Nephron progenitor cell (in vitro differentiated cells): ENCODE results near the gene ELMO3.

Source experiments
- DNase-seq: peaks from one replicate; pipeline ENCODE4 v3.0.0; 2021
- H3K27ac Mint-ChIP-seq: 2 replicates; pipeline ENCODE4 v1.8.0; 2021; ENCODE audit warnings: mild to moderate bottlenecking, moderate library complexity, mixed read lengths
- H3K27me3 Mint-ChIP-seq: 2 replicates; pipeline ENCODE4 v1.8.0; 2021; ENCODE audit warnings: mild to moderate bottlenecking, low read depth, mixed read lengths; ENCODE audit not compliant: poor library complexity
- H3K36me3 Mint-ChIP-seq: 2 replicates; pipeline ENCODE4 v1.8.0; 2021; ENCODE audit warnings: low read depth, mixed read lengths
- H3K4me1 Mint-ChIP-seq: 2 replicates; pipeline ENCODE4 v1.8.0; 2021; ENCODE audit warnings: mixed read lengths
- H3K4me3 Mint-ChIP-seq: 2 replicates; pipeline ENCODE4 v1.8.0; 2021; ENCODE audit warnings: mild to moderate bottlenecking, moderate library complexity, mixed read lengths
- H3K9me3 Mint-ChIP-seq: 2 replicates; pipeline ENCODE4 v1.8.0; 2021; ENCODE audit warnings: mild to moderate bottlenecking, moderate library complexity, mixed read lengths
- TF ChIP-seq, protein P1 (sequence below): fragments of 200-600 bp; sonication (generic); IDR thresholded peaks from 2 replicates; pipeline ENCODE4 v1.5.0; 2021; ENCODE audit warnings: antibody characterized with exemption

The ELMO3 gene

DNA sequence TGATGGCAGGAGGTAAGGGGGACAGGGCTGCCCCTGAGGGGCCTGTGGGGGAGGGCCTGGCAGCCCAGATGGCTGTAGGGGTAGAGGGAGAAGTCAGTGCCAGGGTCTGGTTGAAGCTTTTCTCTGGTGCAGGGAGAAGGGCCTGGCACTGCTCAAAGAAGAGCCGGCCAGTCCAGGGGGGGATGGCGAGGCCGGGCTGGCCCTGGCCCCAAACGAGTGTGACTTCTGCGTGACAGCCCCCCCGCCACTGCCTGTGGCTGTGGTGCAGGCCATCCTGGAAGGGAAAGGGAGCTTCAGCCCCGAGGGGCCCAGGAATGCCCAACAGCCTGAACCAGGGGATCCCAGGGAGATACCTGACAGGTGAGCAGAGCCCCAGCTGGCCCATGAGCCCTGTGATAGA, 31.3 kb upstream of the ELMO3 start:
- no peak for DNase-seq
- H3K36me3 Mint-ChIP-seq: no peaks in the 10 kb centered on the region
- peaks cover 92% of the 10 kb centered on the region for H3K27me3 Mint-ChIP-seq
- H3K4me3 Mint-ChIP-seq: no peak overlapping the region
- peaks cover 28% of the 10 kb centered on the region for H3K4me1 Mint-ChIP-seq
- TF ChIP-seq, protein P1, sequence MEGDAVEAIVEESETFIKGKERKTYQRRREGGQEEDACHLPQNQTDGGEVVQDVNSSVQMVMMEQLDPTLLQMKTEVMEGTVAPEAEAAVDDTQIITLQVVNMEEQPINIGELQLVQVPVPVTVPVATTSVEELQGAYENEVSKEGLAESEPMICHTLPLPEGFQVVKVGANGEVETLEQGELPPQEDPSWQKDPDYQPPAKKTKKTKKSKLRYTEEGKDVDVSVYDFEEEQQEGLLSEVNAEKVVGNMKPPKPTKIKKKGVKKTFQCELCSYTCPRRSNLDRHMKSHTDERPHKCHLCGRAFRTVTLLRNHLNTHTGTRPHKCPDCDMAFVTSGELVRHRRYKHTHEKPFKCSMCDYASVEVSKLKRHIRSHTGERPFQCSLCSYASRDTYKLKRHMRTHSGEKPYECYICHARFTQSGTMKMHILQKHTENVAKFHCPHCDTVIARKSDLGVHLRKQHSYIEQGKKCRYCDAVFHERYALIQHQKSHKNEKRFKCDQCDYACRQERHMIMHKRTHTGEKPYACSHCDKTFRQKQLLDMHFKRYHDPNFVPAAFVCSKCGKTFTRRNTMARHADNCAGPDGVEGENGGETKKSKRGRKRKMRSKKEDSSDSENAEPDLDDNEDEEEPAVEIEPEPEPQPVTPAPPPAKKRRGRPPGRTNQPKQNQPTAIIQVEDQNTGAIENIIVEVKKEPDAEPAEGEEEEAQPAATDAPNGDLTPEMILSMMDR: no peak
- no peaks in the 10 kb centered on the region for H3K9me3 Mint-ChIP-seq
- no peak overlapping the region for H3K27ac Mint-ChIP-seq

DNA sequence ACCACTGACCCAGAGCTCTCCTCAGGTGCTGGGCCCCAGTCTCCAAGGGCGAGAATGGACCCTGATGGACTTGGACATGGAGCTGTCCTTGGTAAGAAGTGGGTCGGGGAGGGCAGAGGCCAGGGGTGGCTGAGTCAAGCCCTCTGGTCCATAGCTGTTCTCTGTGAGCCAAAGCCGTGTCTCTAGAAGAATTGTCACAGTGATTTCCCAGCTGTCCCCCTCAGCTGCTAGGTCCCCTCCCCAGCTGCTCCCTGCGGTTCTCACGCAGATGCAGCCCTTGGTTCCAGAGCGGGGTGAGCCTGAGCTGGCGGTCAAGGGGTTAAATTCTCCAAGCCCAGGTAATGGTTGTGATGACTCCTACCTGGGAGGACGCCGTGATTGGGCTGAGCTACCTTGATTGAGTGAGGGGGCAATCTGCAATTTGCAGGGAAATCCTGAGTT, 29.9 kb upstream of the ELMO3 start:
- Mint-ChIP-seq H3K4me1 (peaks cover 40% of the 10 kb centered on the region), H3K27ac (no peak overlapping the region), H3K27me3 (peaks cover 92% of the 10 kb centered on the region), H3K36me3 (no peaks in the 10 kb centered on the region), H3K9me3 (no peaks in the 10 kb centered on the region), H3K4me3 (peak overlapping the region; percentile 55)
- TF ChIP-seq, protein P1: no peak
- no peak for DNase-seq

DNA sequence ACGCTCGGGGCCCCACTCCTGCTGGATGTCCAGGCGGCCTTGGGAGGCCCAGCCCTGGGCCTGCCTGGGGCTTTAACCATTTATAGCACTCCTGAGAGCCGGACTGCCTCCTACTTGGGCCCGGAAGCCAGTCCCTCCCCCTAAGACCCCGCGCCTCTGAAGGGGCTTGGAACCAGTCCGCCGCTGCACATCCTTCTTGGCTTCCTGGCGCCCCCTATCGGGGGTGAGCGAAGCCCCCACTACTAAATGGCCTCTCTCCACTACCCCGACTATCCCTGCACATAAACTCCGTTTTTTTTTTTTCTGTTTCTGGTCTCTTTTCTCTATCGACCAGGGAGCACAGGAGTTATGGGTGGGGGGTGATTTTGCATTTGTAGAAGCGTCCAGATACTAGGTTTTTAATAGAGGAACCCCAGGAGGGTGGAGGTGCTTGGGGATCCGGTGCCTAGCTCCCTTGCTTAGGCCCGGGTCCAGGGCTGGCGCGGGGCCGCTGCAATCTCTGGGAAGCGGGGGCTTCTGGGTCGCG, 29.2 kb upstream of the ELMO3 start:
- no peak overlapping the region for H3K27ac Mint-ChIP-seq
- H3K27me3 Mint-ChIP-seq: peaks cover 90% of the 10 kb centered on the region
- H3K36me3 Mint-ChIP-seq: no peaks in the 10 kb centered on the region
- no peaks in the 10 kb centered on the region for H3K9me3 Mint-ChIP-seq
- peaks cover 40% of the 10 kb centered on the region for H3K4me1 Mint-ChIP-seq
- H3K4me3 Mint-ChIP-seq: peak overlapping the region; percentile 86
- TF ChIP-seq, protein P1: peak; percentile 71
- peak; percentile 83 for DNase-seq

DNA sequence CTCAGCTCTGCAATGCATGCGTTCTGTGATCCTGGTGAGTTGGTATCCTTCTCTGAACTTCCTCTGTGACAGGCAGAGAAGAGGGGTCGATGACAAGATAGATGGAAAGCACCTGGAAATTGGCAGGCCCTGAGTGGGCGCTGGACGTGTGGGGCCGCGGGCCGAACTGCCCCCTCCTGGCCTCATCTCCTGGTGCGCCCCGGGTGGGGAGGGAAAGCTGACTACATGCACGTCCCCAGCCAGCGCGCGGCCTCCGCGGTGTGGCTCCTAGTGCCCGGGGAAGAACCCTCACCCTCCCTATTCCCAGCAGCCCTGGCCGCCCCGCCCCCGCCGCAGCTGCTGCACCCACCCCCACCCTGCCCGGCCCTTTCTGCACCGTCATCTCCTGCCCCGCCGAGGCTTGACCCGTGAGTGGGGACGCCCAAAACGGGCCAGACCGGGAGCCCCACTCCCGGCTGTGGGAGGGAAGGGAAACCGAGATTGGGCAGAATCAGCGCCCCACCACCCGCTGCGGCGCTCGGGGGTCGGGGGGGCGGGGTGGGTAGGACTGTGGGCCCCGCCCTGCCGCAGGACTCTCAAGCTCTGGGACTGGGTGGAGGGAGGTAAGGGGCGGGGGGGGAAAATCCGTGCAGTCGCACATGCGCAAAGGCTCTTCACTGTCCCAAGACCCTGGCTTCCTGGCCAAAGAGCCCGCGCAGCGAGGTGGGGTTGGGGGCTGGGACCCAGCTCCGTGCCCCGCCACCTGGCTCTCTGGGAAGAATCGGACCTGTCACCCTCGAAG, 28.6 kb upstream of the ELMO3 start, which contains the start of gene NOL3:
Gene NOL3, plus strand, starts transcription at position 371 of the 781 bp plus-strand sequence.
- H3K9me3 Mint-ChIP-seq: no peaks in the 10 kb centered on the region
- DNase-seq: peak; percentile 80
- H3K4me3 Mint-ChIP-seq: peak within 1 kb of the TSS; percentile 86
- peaks cover 1% of the 10 kb centered on the region for H3K36me3 Mint-ChIP-seq
- H3K4me1 Mint-ChIP-seq: peaks cover 40% of the 10 kb centered on the region
- peaks cover 90% of the 10 kb centered on the region for H3K27me3 Mint-ChIP-seq
- TF ChIP-seq, protein P1: no peak
- H3K27ac Mint-ChIP-seq: no peak within 1 kb of the TSS

DNA sequence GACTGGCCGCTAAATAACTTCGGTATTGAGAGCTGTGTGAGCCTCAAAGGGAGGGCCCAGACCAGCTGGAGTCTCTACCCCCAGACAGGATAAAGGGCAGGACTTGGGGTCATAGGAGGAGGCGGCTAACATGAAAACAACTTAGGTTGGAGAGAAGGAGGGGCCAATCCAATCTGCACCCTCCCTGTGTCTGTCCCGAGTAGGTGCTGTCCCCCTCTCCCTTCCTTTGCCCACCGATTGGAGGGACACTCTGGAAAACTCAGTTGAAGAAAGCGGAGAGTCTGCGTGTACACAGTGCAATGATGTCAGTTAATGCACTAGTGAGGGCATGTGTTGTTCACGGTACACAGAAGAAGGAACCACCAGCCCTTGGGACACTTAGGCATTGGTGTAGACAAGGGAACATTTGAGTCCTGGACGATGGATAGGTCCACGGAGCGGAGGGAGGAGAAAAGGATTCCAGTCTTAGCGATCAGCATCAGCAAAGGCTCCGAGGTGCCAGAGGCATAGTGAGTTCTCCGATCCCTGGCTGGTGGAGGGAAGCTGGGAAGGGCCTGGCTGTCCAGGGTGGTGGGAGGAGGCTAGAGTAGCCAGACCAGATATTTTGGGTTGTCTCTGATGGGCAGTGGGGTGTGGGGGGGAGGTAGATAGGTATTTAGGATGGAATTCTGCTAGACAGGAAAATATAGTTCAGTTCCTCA, 27.8 kb upstream of the ELMO3 start:
- TF ChIP-seq, protein P1: no peak
- Mint-ChIP-seq H3K4me3 (peak overlapping the region; percentile 86), H3K27me3 (peaks cover 90% of the 10 kb centered on the region), H3K9me3 (no peaks in the 10 kb centered on the region), H3K27ac (no peak overlapping the region), H3K4me1 (peaks cover 40% of the 10 kb centered on the region), H3K36me3 (peaks cover 9% of the 10 kb centered on the region)
- no peak for DNase-seq
